GM19043 (cell line): ENCODE measurements around the gene PSMB10.

Experiments
- ATAC-seq: cut with Tn5 transposase; IDR thresholded peaks from one replicate; pipeline ENCODE4 v1.9.1; 2021; ENCODE audit warnings: low read depth; ENCODE audit not compliant: unreplicated experiment

The PSMB10 gene

DNA sequence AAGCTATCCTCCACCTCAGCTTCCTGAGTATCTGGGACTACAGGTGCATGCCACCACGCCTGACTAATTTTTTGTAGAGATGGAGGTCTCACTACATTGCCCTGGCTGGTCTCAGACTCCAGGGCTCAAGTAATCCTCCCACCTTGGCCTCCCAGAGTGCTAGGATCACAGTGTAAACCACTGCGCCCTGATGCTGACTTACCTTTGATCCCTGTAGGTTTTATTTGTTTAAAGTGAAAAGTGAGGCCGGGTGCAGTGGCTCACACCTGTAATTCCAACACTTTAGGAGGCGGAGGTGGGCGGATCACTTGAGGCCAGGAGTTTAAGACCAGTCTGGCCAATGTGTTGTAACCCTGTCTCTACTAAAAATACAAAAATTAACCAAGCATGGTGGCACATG is 34.9 kb downstream of the PSMB10 start:
- ATAC-seq: no peak

DNA sequence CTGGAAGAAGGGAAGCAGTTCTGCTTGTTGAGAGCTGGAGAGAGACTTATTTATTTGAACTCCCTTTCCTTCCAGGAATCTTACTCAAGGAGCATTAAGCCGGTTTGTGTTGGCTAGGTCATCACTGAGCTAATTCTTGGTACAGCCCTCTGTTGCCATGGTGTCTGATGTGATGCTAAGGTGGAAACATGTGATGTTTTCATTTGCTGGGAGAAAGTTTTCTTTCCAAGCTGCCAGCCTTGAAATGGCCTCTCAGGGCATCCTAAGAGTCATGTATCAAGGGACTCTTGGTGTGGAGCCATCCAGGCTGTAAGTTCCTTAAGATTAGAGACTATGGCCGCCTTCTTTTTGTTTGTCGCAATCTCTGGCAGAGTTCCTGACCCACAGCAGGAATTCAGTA is 39.4 kb downstream of the PSMB10 start:
- no peak for ATAC-seq

DNA sequence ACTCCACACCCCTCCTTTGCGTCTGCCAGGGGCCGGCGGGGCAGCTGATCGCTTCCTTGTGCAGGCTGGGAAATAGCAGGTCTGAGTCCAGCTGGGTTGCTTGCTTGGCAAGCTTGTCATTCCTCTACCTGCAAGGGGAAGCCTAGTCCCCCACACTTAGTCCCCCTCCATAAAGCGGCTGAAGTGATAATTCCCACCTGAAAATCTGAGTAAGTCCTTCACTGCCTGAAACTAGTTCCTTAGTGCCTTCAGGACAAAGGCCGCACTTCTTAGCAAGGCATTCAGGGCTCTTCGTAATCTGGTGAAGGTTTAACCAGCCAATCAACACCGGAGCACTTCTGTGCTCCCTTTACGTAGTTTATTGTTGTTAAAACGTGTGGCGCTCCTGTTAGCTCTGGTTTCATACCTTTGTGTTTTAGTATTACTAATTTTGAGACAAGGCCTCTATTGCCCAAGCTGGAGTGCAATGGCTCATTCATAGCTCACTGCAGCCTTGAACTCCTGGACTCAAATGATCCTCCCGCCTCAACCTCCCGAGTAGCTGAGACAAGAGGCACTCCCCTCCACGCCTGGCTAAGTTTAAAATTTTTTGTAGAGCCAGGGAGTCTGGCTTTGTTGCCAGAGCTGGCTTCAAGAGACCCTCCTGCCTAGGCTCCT is 42.8 kb downstream of the PSMB10 start:
- no peak for ATAC-seq

DNA sequence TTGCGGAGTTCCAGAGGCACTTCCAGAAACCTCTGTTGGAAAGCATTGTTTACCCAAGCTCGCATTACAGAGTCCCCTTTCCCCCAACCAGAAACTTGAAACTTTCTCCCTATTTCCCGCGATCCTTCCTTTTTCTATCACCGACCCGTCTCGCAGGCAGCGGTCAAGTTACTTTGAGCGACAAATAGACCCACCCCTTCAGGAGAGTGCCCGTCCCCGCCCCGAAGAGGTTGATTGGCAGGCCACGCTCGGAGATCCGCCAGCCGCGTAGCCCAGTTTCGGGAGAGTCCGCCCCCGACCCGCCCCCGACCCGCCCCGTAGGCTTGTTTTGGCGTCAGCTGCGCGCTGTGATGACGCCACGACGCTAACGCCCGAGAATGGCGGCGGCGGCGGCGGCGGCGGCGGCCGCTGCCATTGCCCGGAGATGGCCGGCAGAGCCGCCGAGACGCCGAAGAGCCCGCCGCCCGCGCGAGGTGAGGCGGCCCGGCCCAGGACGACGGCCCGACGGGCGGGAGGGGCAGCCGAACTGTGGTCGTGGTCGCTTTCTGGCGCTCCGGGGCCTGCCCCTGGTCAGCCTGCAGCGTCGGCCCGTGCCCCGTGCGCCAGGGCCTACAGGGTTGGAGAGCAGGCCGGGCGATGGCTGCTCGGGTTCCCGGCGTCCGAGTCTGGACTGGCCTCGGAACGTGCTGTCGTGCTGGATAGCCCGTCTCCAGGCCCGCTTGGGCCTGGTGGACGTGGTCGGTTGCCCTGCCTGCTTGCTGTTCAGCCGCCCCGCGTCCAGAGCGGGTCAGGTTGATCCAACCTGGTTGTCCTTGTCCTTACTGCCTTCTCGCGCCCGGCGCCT is 43.5 kb downstream of the PSMB10 start, which contains the start of gene PSKH1:
PSKH1 (plus strand) TSS at position 356 of the 844 bp plus-strand sequence. CDS start 15,496 bp downstream, outside the sequence.
- ATAC-seq: peak; percentile 96

DNA sequence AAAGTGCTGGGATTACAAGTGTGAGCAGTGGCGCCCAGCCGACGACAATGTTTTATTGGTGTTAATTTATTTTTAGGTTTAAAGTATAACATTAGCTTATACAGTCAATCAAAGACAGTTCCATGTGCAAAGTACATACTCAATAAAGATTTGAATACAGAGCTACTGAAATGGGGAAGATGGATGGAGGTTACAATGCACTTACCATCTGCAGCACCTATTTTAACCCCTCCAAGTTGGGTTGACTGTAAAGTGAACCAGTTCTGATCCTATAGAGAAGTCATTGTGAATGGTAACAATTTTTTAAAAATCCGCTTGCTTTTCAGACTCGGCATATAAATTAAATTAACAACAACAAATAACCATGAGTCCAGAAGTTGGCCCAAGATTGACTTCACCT is 44.3 kb downstream of the PSMB10 start:
- ATAC-seq: no peak

DNA sequence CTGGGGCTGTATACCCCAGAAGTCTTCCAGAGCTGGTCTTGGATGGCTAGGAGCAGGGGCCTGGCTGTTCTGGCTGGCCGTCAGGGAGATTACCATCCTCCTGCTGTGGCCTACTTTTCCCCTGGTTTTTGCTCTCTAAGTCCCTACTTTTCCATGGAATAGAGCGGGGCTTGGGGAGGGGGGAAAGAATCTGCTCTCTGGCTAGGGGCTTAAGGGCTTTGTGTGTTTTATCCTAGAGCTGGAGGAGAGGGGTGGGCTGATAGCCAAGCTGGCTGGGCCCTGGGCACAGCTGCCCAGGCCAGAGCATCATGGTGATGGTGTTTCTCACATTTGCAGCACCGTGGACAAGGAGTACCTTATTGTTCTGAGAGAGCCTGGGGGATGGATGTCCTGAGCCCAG is 48.3 kb downstream of the PSMB10 start:
- ATAC-seq: no peak

DNA sequence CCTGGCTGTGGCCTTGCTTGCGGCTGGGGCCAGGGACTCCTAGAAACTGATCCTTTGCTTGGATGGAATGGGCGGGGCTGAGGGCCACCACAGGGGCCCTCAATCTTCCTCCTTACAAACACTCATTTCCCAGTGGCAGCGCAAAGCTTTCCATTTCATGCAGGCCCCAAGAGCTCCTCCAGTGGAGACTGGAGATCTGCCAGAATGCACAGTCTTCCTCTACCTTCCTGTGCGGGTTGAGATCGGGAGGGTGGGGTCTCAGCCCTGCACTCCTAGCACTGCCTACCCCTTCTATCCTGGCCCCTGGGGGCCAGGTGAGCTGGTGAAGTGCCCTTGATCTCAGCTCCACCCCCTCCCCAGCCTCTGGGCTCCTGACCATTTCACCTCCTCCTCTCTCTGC is 50.3 kb downstream of the PSMB10 start:
- no peak for ATAC-seq

DNA sequence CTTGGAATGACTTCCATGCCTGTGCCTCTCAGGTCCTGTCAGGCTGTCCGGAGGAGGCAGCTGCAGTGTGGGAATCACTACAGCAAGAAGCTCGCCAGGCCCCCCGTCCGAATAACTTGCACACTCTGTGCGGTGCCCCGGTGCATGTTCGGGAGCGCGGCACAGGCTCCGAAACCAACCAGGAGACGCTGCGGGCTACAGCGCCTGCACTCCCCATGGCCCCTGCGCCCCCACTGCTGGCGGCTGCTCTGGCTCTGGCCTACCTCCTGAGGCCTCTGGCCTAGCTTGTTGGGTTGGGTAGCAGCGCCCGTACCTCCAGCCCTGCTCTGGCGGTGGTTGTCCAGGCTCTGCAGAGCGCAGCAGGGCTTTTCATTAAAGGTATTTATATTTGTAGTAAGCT is 50.7 kb downstream of the PSMB10 start:
- ATAC-seq: no peak

DNA sequence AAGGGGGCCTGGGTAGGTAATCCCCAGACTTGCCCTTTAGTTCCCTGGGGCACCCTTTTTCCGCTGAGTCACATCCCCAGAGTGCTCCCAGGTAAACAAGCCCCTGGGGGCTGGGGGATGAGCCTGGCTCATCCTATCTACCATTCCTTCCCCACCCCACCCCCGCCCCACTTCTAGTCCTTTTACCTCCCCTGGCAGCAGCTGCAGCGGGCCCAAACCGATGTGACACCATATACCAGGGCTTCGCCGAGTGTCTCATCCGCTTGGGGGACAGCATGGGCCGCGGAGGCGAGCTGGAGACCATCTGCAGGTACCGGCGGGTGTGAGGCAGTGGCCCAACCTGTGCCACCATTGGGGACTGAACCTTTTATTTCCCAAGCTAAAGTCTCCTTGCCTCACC is 51.1 kb downstream of the PSMB10 start:
- ATAC-seq: no peak

DNA sequence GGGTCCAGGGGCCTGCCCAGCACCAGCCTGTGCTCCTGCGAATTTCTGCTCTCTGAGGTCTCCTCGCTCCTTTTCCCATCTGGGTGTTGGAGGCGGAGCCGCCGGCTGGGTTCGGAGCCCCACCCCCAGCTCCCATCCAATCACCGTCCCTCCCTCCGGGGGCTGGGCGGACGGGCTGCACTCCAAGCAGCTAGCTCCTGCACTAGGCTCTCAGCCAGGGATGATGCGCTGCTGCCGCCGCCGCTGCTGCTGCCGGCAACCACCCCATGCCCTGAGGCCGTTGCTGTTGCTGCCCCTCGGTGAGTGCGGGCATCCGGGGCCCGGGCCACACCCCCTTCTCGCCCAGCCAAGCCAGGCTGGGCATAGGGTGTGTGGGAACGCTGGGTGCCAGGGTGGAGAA is 52.0 kb downstream of the PSMB10 start, which contains the start of gene NRN1L:
NRN1L (plus strand) TSS at position 202 of the 400 bp plus-strand sequence; CDS start at position 221, 19 bp downstream.
- no peak for ATAC-seq
